PC-3 (cell line): Measurements from ENCODE around the gene SP7. TPM values are rescaled to one million over a fixed set of nuclear protein-coding genes. Genes with fewer than 3 reads are reported as not detected.

Experiments
- ATAC-seq: fragments of 200-7000 bp; cut with Tn5 transposase; 2 replicates; pipeline ENCODE4 v1.9.1; 2020; ENCODE audit warnings: mild to moderate bottlenecking, moderate library complexity
- BruUV-seq: library from RNA; stranded (reverse); fragments of 400-500 nt; replicated peaks from 2 replicates; lab custom pipeline; 2021; lab: Mats Ljungman, UMichigan
- CTCF ChIA-PET: fragments of 300-600 bp; sonication (Branson Sonifier 250); formaldehyde crosslinking; loops from one replicate; lab custom pipeline; 2022; ENCODE audit warnings: antibody characterized with exemption; lab: Charles Lee
- POLR2A ChIA-PET: fragments of 300-600 bp; sonication (Branson Sonifier 250); formaldehyde crosslinking; loops from one replicate; lab custom pipeline; 2022; ENCODE audit warnings: antibody characterized with exemption; ENCODE audit not compliant: unreplicated experiment; lab: Charles Lee
- DNase-seq: peaks from one replicate; pipeline ENCODE4 v3.0.0-alpha.2; 2015
- H2AFZ ChIP-seq: fragments of 300-600 bp; sonication (generic); 2 replicates; pipeline ENCODE4 v1.6.0; 2016; ENCODE audit warnings: antibody characterized with exemption, low read length
- H3F3A ChIP-seq: fragments of 300-600 bp; sonication (generic); one replicate; pipeline ENCODE4 v1.6.0; 2017; ENCODE audit warnings: antibody characterized with exemption, low read length, control low read depth, mild to moderate bottlenecking; ENCODE audit not compliant: unreplicated experiment
- H3K27ac ChIP-seq: fragments of 300-600 bp; sonication (generic); 2 replicates; pipeline ENCODE4 v1.5.1; 2016; ENCODE audit warnings: mild to moderate bottlenecking, low read length
- H3K27me3 ChIP-seq: fragments of 300-600 bp; sonication (generic); 2 replicates; pipeline ENCODE4 v1.6.1; 2016; ENCODE audit warnings: low read length, mixed read lengths
- H3K36me3 ChIP-seq: fragments of 300-600 bp; sonication (generic); 2 replicates; pipeline ENCODE4 v1.6.1; 2016; ENCODE audit warnings: low read depth, mixed run types, low read length, mixed read lengths
- H3K4me1 ChIP-seq: fragments of 300-600 bp; sonication (generic); 2 replicates; pipeline ENCODE4 v1.5.1; 2016; ENCODE audit warnings: low read length; ENCODE audit not compliant: insufficient read depth
- H3K4me2 ChIP-seq: fragments of 300-600 bp; sonication (generic); 2 replicates; pipeline ENCODE4 v1.6.0; 2016; ENCODE audit warnings: low read length
- H3K4me3 ChIP-seq: fragments of 300-600 bp; sonication (generic); 2 replicates; pipeline ENCODE4 v1.5.1; 2016; ENCODE audit warnings: mild to moderate bottlenecking, low read length, mixed read lengths
- H3K79me2 ChIP-seq: fragments of 300-600 bp; sonication (generic); 2 replicates; pipeline ENCODE4 v1.6.1; 2017; ENCODE audit warnings: low read length, mixed read lengths
- H3K9ac ChIP-seq: fragments of 300-600 bp; sonication (generic); 2 replicates; pipeline ENCODE4 v1.6.0; 2016; ENCODE audit warnings: mild to moderate bottlenecking, low read length
- H3K9me2 ChIP-seq: fragments of 300-600 bp; sonication (generic); replicated peaks from 2 replicates; pipeline ENCODE4 v1.6.1; 2016; ENCODE audit warnings: mixed run types, low read length, mixed read lengths
- H3K9me3 ChIP-seq: fragments of 300-600 bp; sonication (generic); 2 replicates; pipeline ENCODE4 v1.6.1; 2016; ENCODE audit warnings: low read length, mixed read lengths
- H4K20me1 ChIP-seq: fragments of 300-600 bp; sonication (generic); 2 replicates; pipeline ENCODE4 v1.6.1; 2016; ENCODE audit warnings: low read length, mixed read lengths
- CTCF ChIP-seq: fragments of 300-600 bp; sonication (generic); conservative IDR thresholded peaks from 2 replicates; pipeline ENCODE4 v1.5.1; 2017; ENCODE audit warnings: antibody characterized with exemption, low read depth, mild to moderate bottlenecking, low read length
- EZH2 ChIP-seq: fragments of 300-600 bp; sonication (generic); IDR thresholded peaks from one replicate; pipeline ENCODE4 v1.6.1; 2017; ENCODE audit warnings: antibody characterized with exemption, mild to moderate bottlenecking, low read length; ENCODE audit not compliant: unreplicated experiment
- EZH2phosphoT487 ChIP-seq: fragments of 300-600 bp; sonication (generic); IDR thresholded peaks from 2 replicates; pipeline ENCODE4 v1.6.1; 2018; ENCODE audit warnings: mild to moderate bottlenecking, antibody characterized with exemption, low read length, borderline replicate concordance
- intact Hi-C: fragments of 100-400 bp; cut with micrococcal nuclease; formaldehyde crosslinking; loops from 2 replicates; pipeline ENCODE4 v1.9.0; 2023
- total RNA-seq: library from RNA; depleted of rRNA; stranded (reverse); fragments of >200 nt; gene quantifications from 2 replicates; pipeline ENCODE4 v1.2.3, GENCODE V29; 2014

The SP7 gene
- total RNA-seq, 1 experiment from 2014 or later = not detected

- H3K9me2 ChIP-seq = no peaks in the 10 kb centered on the region
- intact Hi-C loops = no loop called here
- ChIA-PET CTCF (no interaction called here), POLR2A (no interaction called here)
- no peak overlapping the region for H2AFZ ChIP-seq
- H3K4me1 ChIP-seq = no peaks in the 10 kb centered on the region
- TF ChIP-seq EZH2 = no peak
- TF ChIP-seq CTCF = no peak
- TF ChIP-seq EZH2phosphoT487 = no peak
- ATAC-seq = no peak
- H3K27ac ChIP-seq = no peak overlapping the region
- no peaks in the 10 kb centered on the region for H3K27me3 ChIP-seq
- H3K36me3 ChIP-seq = no peaks in the 10 kb centered on the region
- H3K4me2 ChIP-seq = no peak overlapping the region
- H3F3A ChIP-seq = no peaks in the 10 kb centered on the region
- no peak overlapping the region for H3K4me3 ChIP-seq
- no TSS peak for BruUV-seq
- DNase-seq = no peak
- no peaks in the 10 kb centered on the region for H4K20me1 ChIP-seq
- H3K79me2 ChIP-seq = no peaks in the 10 kb centered on the region
- H3K9ac ChIP-seq = no peak overlapping the region
- no peaks in the 10 kb centered on the region for H3K9me3 ChIP-seq
These were observed 22.8 kb upstream of the SP7 start for GRCh38 chr12:53358836-53359419.

GRCh38 chr12:53355121-53355520 is 19.0 kb upstream of the SP7 start:
- Histone ChIP-seq H4K20me1 (no peaks in the 10 kb centered on the region), H3K9me3 (no peaks in the 10 kb centered on the region), H3K27me3 (no peaks in the 10 kb centered on the region), H2AFZ (no peak overlapping the region), H3K9ac (no peak overlapping the region), H3K9me2 (no peaks in the 10 kb centered on the region), H3F3A (no peaks in the 10 kb centered on the region), H3K4me3 (no peak overlapping the region), H3K27ac (no peak overlapping the region), H3K79me2 (no peaks in the 10 kb centered on the region), H3K4me2 (no peak overlapping the region), H3K4me1 (peaks cover 6% of the 10 kb centered on the region), H3K36me3 (no peaks in the 10 kb centered on the region)
- BruUV-seq = no TSS peak
- intact Hi-C loops = no loop called here
- POLR2A ChIA-PET = no interaction called here
- no peak for ATAC-seq
- TF ChIP-seq EZH2 (no peak), EZH2phosphoT487 (no peak), CTCF (no peak)
- CTCF ChIA-PET = interaction anchor here (0.7 kb wide), 1 partner anchor 26 kb away, joined by 3 read pairs; no protein-coding TSS in a partner anchor
- no peak for DNase-seq

- Histone ChIP-seq H3K27ac (no peak overlapping the region), H2AFZ (peak overlapping the region; percentile 77; the same call in 1 of the 2 replicates), H3K27me3 (no peaks in the 10 kb centered on the region), H3K4me2 (no peak overlapping the region), H4K20me1 (no peaks in the 10 kb centered on the region), H3K36me3 (no peaks in the 10 kb centered on the region), H3K4me3 (no peak overlapping the region), H3K9me3 (no peaks in the 10 kb centered on the region), H3F3A (no peaks in the 10 kb centered on the region), H3K79me2 (no peaks in the 10 kb centered on the region), H3K9me2 (no peaks in the 10 kb centered on the region), H3K4me1 (peaks cover 6% of the 10 kb centered on the region), H3K9ac (no peak overlapping the region)
- ATAC-seq = 0 out of 2 replicates have a peak, but pooled peaks have one; percentile 7
- DNase-seq = no peak
- TF ChIP-seq CTCF = no peak
- TF ChIP-seq EZH2phosphoT487 = no peak
- TF ChIP-seq EZH2 = no peak
- no TSS peak for BruUV-seq
- intact Hi-C loops = no loop called here
- CTCF ChIA-PET = interaction anchor here (0.6 to 2.1 kb wide), 4 partner anchors 29 to 156 kb away, joined by 3 to 30 read pairs (median 12); partner anchors contain the start of gene AAAS
- POLR2A ChIA-PET = no interaction called here
These were observed 17.1 kb upstream of the SP7 start for GRCh38 chr12:53353257-53353655.
